Psoas muscle (tissue), 8 donors: Measurements from ENCODE around the gene ASB14. TPM values are rescaled to one million over a fixed set of nuclear protein-coding genes. Genes with fewer than 3 reads are reported as not detected.

Experiments used
- ATAC-seq, 4 donors: fragments of 200-7000 bp; cut with Tn5 transposase; one replicate each; pipeline ENCODE4 v1.9.1; 2020; ENCODE audit warnings: moderate library complexity in 3 of 4, mild to moderate bottlenecking in 2 of 4
- DNase-seq, 2 donors: peaks; one replicate each; pipeline ENCODE4 v3.0.0-alpha.2; 2020
- H3K27ac ChIP-seq: fragments of 200-600 bp; one replicate; pipeline ENCODE4 v1.8.0; 2022
- H3K27me3 ChIP-seq, 3 donors: fragments of 200-600 bp in 1 of 3; one replicate each; pipeline versions ENCODE4 v1.6.1 to v1.8.0; 2013 to 2022; ENCODE audit warnings: low read length in 2 of 3, mild to moderate bottlenecking in 2 of 3, moderate library complexity in 1 of 3; ENCODE audit not compliant: insufficient read depth in 3 of 3
- H3K36me3 ChIP-seq, 2 donors: fragments of 200-600 bp in 1 of 2; one replicate each; pipeline versions ENCODE4 v1.6.1 to v1.8.0; 2013 to 2022; ENCODE audit warnings: low read depth in 1 of 2, mild to moderate bottlenecking in 1 of 2, moderate library complexity in 1 of 2; ENCODE audit not compliant: insufficient read depth in 1 of 2
- H3K4me1 ChIP-seq: fragments of 200-600 bp; one replicate; pipeline ENCODE4 v1.8.0; 2022
- H3K4me3 ChIP-seq: fragments of 200-600 bp; one replicate; pipeline ENCODE4 v1.8.0; 2022; ENCODE audit warnings: mild to moderate bottlenecking
- H3K9me3 ChIP-seq: fragments of 200-600 bp; one replicate; pipeline ENCODE4 v1.8.0; 2022
- WGBS, 3 donors: extraction: QIAGEN DNeasy Blood & Tissue Kit; methylation state at CpG; one replicate each; pipeline versions ENCODE4 v1.1.6 to v1.1.7; 2013; 5-methylcytosine and 5-hydroxymethylcytosine counted together
- intact Hi-C, 2 donors: fragments of 100-400 bp; cut with DNase I; formaldehyde crosslinking; loops; one replicate each; pipeline versions ENCODE4 v1.11.0 to v1.14.2; 2022
- polyA plus RNA-seq, 3 donors: library from polyadenylated mRNA; stranded (reverse); fragments of 200-250 nt; gene quantifications; one replicate each; pipeline ENCODE4 v1.2.3, GENCODE V29; 2013
- total RNA-seq, 4 donors: library from RNA; stranded (reverse); fragmentation: NEBNext Ultra II Directional in 2 of 4; extraction: Animal tissue kit (Norgen Biotek cat#: 25700) in 2 of 4; gene quantifications; one replicate each; pipeline versions ENCODE4 v1.2.1 to v1.2.4, GENCODE V29; 2021 to 2023
- TF ChIP-seq, protein P1 (sequence below): fragments of 200-600 bp; IDR thresholded peaks from one replicate; pipeline ENCODE4 v1.8.0; 2022; ENCODE audit warnings: antibody characterized with exemption
- donor health status: healthy with polysubstance abuse.
- donor health status: DM: no; HTN: no; CAD: no; lungs with moderate emphysema.
- donor health status: Bipolar disorder and iron deficiency.
- donor health status: healthy.
- donor health status: DM: yes; HTN: yes; CAD: no.
- donor health status: DM: no; HTN: no; CAD: no.
- donor health status: DM: no; HTN: no; CAD: no.
- donor health status: DM: yes; HTN: yes; CAD: no.

The ASB14 gene
- total and polyA plus RNA-seq, 7 donors: 0.05 to 10.2 (median 2.6) TPM

GRCh38 chr3:57288403-57288802 is 4.1 kb downstream of the ASB14 start:
- intact Hi-C loops: no loop called here
- H3K27ac ChIP-seq: no peak overlapping the region

DNA sequence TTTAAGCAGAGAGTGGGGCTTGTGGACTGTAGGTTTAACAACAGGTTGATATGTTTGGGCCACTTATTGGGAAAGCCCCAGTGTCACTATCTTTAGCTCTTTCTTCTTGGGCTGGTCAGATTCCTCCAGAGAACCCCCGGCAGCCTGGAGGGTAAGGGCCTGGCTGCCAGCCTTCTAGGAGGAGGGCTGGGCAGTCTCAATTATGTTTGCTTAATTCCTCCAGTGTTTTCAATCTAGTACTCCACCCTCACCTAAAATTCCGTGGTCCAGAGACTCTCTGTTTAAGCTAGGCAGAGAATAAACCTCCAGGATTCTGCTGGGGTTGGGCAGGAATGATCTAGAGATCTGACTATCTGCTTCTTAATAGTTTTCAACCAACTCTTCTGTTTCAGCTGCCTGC is 5.3 kb downstream of the ASB14 start:
- peaks cover 0 to 16% of the 10 kb centered on the region in 2 donors for H3K36me3 ChIP-seq
- 63 to 79% (median 66%) methylated on average over 2 of the region's 2 CpGs for WGBS, 3 donors
- intact Hi-C loops: no loop called here
- no peak for DNase-seq
- H3K27me3 ChIP-seq: no peaks in the 10 kb centered on the region
- H3K4me1 ChIP-seq: peaks cover under 1% of the 10 kb centered on the region
- ATAC-seq: no peak
- TF ChIP-seq, protein P1, sequence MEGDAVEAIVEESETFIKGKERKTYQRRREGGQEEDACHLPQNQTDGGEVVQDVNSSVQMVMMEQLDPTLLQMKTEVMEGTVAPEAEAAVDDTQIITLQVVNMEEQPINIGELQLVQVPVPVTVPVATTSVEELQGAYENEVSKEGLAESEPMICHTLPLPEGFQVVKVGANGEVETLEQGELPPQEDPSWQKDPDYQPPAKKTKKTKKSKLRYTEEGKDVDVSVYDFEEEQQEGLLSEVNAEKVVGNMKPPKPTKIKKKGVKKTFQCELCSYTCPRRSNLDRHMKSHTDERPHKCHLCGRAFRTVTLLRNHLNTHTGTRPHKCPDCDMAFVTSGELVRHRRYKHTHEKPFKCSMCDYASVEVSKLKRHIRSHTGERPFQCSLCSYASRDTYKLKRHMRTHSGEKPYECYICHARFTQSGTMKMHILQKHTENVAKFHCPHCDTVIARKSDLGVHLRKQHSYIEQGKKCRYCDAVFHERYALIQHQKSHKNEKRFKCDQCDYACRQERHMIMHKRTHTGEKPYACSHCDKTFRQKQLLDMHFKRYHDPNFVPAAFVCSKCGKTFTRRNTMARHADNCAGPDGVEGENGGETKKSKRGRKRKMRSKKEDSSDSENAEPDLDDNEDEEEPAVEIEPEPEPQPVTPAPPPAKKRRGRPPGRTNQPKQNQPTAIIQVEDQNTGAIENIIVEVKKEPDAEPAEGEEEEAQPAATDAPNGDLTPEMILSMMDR: no peak
- no peak overlapping the region for H3K4me3 ChIP-seq
- H3K27ac ChIP-seq: no peak overlapping the region
- H3K9me3 ChIP-seq: no peaks in the 10 kb centered on the region

More at GRCh38 chr3:57288403-57288802, 4.1 kb downstream of the ASB14 start:
- ATAC-seq: no peak
- Histone ChIP-seq H3K27me3 (no peaks in the 10 kb centered on the region), H3K9me3 (no peaks in the 10 kb centered on the region), H3K36me3 (peaks cover 0 to 16% of the 10 kb centered on the region in 2 donors), H3K4me3 (no peak overlapping the region), H3K4me1 (peaks cover 7% of the 10 kb centered on the region)
- TF ChIP-seq, protein P1: no peak
- 89 to 93% (median 93%) methylated on average over 9 of the region's 9 CpGs for WGBS, 3 donors
- DNase-seq: no peak

GRCh38 chr3:57283334-57283733 is 9.2 kb downstream of the ASB14 start:
- DNase-seq (no peak), ATAC-seq (peak in 1 of 4 donors; percentile 26)
- 53 to 63% (median 53%) methylated on average over 6 of the region's 6 CpGs for WGBS, 3 donors
- H3K27ac ChIP-seq: peak overlapping the region; percentile 39
- TF ChIP-seq, protein P1: no peak
- H3K9me3 ChIP-seq: no peaks in the 10 kb centered on the region
- H3K4me3 ChIP-seq: no peak overlapping the region
- no peaks in the 10 kb centered on the region for H3K27me3 ChIP-seq
- peaks cover 2 to 36% of the 10 kb centered on the region in 2 donors for H3K36me3 ChIP-seq
- H3K4me1 ChIP-seq: peaks cover 4% of the 10 kb centered on the region
- intact Hi-C loops: no loop called here

DNA sequence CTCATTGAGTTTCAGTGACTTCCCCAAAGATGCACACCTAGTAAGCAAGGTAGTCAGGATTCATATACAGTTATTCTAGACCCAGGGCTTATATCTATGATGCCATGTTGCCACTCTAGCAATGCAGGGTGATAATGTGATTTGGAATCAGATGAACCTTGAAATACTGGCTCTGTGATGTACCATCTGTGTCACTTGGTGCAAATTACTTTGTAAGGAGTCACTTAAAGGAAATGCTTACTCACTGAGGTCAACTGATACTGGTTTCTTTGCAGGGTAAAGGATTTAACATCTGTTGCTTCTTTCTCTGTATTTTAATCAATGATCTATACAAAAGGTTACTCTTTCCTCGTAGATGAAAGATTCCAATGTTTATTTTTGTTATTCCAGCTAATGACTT is 10.8 kb downstream of the ASB14 start:
- Histone ChIP-seq H3K27ac (peak overlapping the region; percentile 39), H3K27me3 (no peaks in the 10 kb centered on the region), H3K36me3 (peaks cover 2 to 41% of the 10 kb centered on the region in 2 donors), H3K9me3 (no peaks in the 10 kb centered on the region), H3K4me1 (peaks cover 4% of the 10 kb centered on the region), H3K4me3 (no peak overlapping the region)
- WGBS, 3 donors: 58 to 68% (median 62%) methylated on average over 1 of the region's 1 CpG
- intact Hi-C loops: no loop called here
- ATAC-seq (peak; percentile 60 to 87 (median 74)), DNase-seq (no peak)
- TF ChIP-seq, protein P1: no peak

DNA sequence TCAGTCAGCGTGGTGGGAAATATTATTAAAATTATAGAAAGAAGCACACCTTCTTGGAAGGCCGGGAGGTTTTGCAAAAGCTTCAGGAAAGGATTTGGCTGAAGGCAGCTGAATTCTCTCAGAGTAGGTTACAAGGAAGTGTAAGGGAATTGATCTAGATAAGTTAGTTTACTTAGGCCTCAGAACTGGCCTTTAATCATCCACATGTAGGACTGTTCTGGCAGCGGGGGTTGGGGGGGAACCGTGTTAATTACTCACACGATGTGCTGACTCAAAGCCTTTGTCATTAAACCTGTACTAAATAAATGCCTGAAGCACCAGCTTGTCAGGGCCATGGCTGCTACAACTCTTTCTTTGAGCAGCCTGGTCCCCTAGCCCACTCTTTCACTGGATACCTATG is 12.8 kb downstream of the ASB14 start:
- intact Hi-C loops: no loop called here

More for the DNA sequence above, 12.8 kb downstream of the ASB14 start:
- 89 to 97% (median 96%) methylated on average over 5 of the region's 5 CpGs for WGBS, 3 donors
- Histone ChIP-seq H3K36me3 (peaks cover 2 to 56% of the 10 kb centered on the region in 2 donors), H3K27me3 (no peaks in the 10 kb centered on the region), H3K9me3 (no peaks in the 10 kb centered on the region), H3K4me3 (no peak overlapping the region), H3K4me1 (peaks cover 4% of the 10 kb centered on the region), H3K27ac (no peak overlapping the region)
- no peak for DNase-seq
- no peak for ATAC-seq
- TF ChIP-seq, protein P1: no peak
